ENCODE data around the gene EDC4. TPM values are rescaled to one million over a fixed set of nuclear protein-coding genes. Genes with fewer than 3 reads are reported as not detected.

EDC4 gene
- total RNA-seq, 1 donor from 2014 or later = 81.1 TPM

GRCh38 chr16:67877064-67877463, 4.2 kb downstream of the EDC4 start:
- TF ChIP-seq CTCF (conservative IDR thresholded peaks at IDR 0.05) = no peak
- H3K4me3 Mint-ChIP-seq = no peak overlapping the region
- no peaks in the 10 kb centered on the region for H3K27me3 Mint-ChIP-seq
- H3K27ac Mint-ChIP-seq = no peak overlapping the region
- H3K9me3 Mint-ChIP-seq = no peaks in the 10 kb centered on the region
- no peak for DNase-seq (ENCODE audit: extremely low spot score, unreplicated experiment)
- peaks cover 7% of the 10 kb centered on the region for H3K36me3 Mint-ChIP-seq
- peaks cover 20% of the 10 kb centered on the region for H3K4me1 Mint-ChIP-seq (ENCODE audit: unreplicated experiment)

- Mint-ChIP-seq H3K4me3 (no peak overlapping the region), H3K27ac (no peak overlapping the region), H3K4me1 (ENCODE audit: unreplicated experiment) (peaks cover 20% of the 10 kb centered on the region), H3K27me3 (no peaks in the 10 kb centered on the region), H3K36me3 (peaks cover 7% of the 10 kb centered on the region), H3K9me3 (no peaks in the 10 kb centered on the region)
- TF ChIP-seq CTCF (conservative IDR thresholded peaks at IDR 0.05) = no peak
- DNase-seq (ENCODE audit: extremely low spot score, unreplicated experiment) = no peak
Measured at GRCh38 chr16:67878232-67878631, 5.4 kb downstream of the EDC4 start.

- H3K27ac Mint-ChIP-seq = no peak overlapping the region
- no peaks in the 10 kb centered on the region for H3K27me3 Mint-ChIP-seq
- no peak overlapping the region for H3K4me3 Mint-ChIP-seq
- peaks cover 16% of the 10 kb centered on the region for H3K4me1 Mint-ChIP-seq (ENCODE audit: unreplicated experiment)
- TF ChIP-seq CTCF (conservative IDR thresholded peaks at IDR 0.05) = no peak
- no peaks in the 10 kb centered on the region for H3K9me3 Mint-ChIP-seq
- peaks cover 4% of the 10 kb centered on the region for H3K36me3 Mint-ChIP-seq
- no peak for DNase-seq (ENCODE audit: extremely low spot score, unreplicated experiment)
Measured at GRCh38 chr16:67878846-67879245, 6.0 kb downstream of the EDC4 start.

- no peak overlapping the region for H3K27ac Mint-ChIP-seq
- H3K27me3 Mint-ChIP-seq = no peaks in the 10 kb centered on the region
- TF ChIP-seq CTCF (conservative IDR thresholded peaks at IDR 0.05) = no peak
- peaks cover 12% of the 10 kb centered on the region for H3K4me1 Mint-ChIP-seq (ENCODE audit: unreplicated experiment)
- H3K36me3 Mint-ChIP-seq = peaks cover 2% of the 10 kb centered on the region
- DNase-seq (ENCODE audit: extremely low spot score, unreplicated experiment) = no peak
- H3K4me3 Mint-ChIP-seq = no peak overlapping the region
- no peaks in the 10 kb centered on the region for H3K9me3 Mint-ChIP-seq
Measured at GRCh38 chr16:67879462-67879861, 6.6 kb downstream of the EDC4 start.

- H3K27ac Mint-ChIP-seq = no peak overlapping the region
- peaks cover 12% of the 10 kb centered on the region for H3K4me1 Mint-ChIP-seq (ENCODE audit: unreplicated experiment)
- H3K4me3 Mint-ChIP-seq = no peak overlapping the region
- TF ChIP-seq CTCF (conservative IDR thresholded peaks at IDR 0.05) = no peak
- H3K36me3 Mint-ChIP-seq = peaks cover 4% of the 10 kb centered on the region
- DNase-seq (ENCODE audit: extremely low spot score, unreplicated experiment) = no peak
- no peaks in the 10 kb centered on the region for H3K9me3 Mint-ChIP-seq
- no peaks in the 10 kb centered on the region for H3K27me3 Mint-ChIP-seq
Measured at GRCh38 chr16:67879936-67880335, 7.1 kb downstream of the EDC4 start.

- no peak overlapping the region for H3K4me3 Mint-ChIP-seq
- H3K36me3 Mint-ChIP-seq = peaks cover 4% of the 10 kb centered on the region
- peaks cover 5% of the 10 kb centered on the region for H3K4me1 Mint-ChIP-seq (ENCODE audit: unreplicated experiment)
- no peak for DNase-seq (ENCODE audit: extremely low spot score, unreplicated experiment)
- H3K27me3 Mint-ChIP-seq = no peaks in the 10 kb centered on the region
- no peaks in the 10 kb centered on the region for H3K9me3 Mint-ChIP-seq
- no peak overlapping the region for H3K27ac Mint-ChIP-seq
- no peak for TF ChIP-seq CTCF (conservative IDR thresholded peaks at IDR 0.05)
Measured at GRCh38 chr16:67880584-67880983, 7.7 kb downstream of the EDC4 start.
